Kidney (tissue), 14 donors: Measurements from ENCODE around the gene POLD3. TPM values are rescaled to one million over a fixed set of nuclear protein-coding genes. Genes with fewer than 3 reads are reported as not detected.

Source experiments
- DNase-seq, 5 donors: peaks; one replicate each; pipeline ENCODE4 v3.0.0-alpha.2; 2013 to 2020
- FAIRE-seq: peaks from 2 replicates; lab custom pipeline; 2012; peaks lifted over from hg19 to GRCh38; lab: Jason Lieb, UNC
- H3K27ac ChIP-seq, 2 donors: one replicate each; pipeline ENCODE4 v1.7.0; 2013; ENCODE audit warnings: low read depth in 2 of 2, low read length in 2 of 2, inconsistent platforms in 1 of 2
- H3K27me3 ChIP-seq: one replicate; pipeline ENCODE4 v1.7.1; 2013; ENCODE audit warnings: low read length, inconsistent platforms; ENCODE audit not compliant: control insufficient read depth, insufficient read depth
- H3K36me3 ChIP-seq, 3 donors: one replicate each; pipeline versions ENCODE4 v1.7.0 to v1.7.1; 2013; ENCODE audit warnings: low read length in 3 of 3, control low read depth in 1 of 3, inconsistent platforms in 1 of 3; ENCODE audit not compliant: insufficient read depth in 3 of 3, control insufficient read depth in 2 of 3
- H3K4me1 ChIP-seq, 3 donors: one replicate each; pipeline versions ENCODE4 v1.7.0 to v1.7.1; 2013; ENCODE audit warnings: low read length in 3 of 3, inconsistent platforms in 1 of 3, low read depth in 1 of 3; ENCODE audit not compliant: control insufficient read depth in 2 of 3, insufficient read depth in 2 of 3
- H3K4me3 ChIP-seq, 3 donors: one replicate each; pipeline versions ENCODE4 v1.7.0 to v1.8.1; 2013; ENCODE audit warnings: low read length in 3 of 3, control low read depth in 1 of 3, inconsistent platforms in 1 of 3
- H3K9ac ChIP-seq, 3 donors: one replicate each; pipeline versions ENCODE4 v1.7.0 to v1.7.1; 2013; ENCODE audit warnings: low read length in 3 of 3, control low read depth in 1 of 3, inconsistent platforms in 1 of 3
- H3K9me3 ChIP-seq, 3 donors: one replicate each; pipeline versions ENCODE4 v1.7.0 to v1.7.1; 2013; ENCODE audit warnings: low read length in 3 of 3, control low read depth in 1 of 3, inconsistent platforms in 1 of 3; ENCODE audit not compliant: control insufficient read depth in 2 of 3, insufficient read depth in 1 of 3
- CTCF ChIP-seq: IDR thresholded peaks from 3 replicates; pipeline ENCODE4 v1.5.1; 2012; ENCODE audit warnings: mild to moderate bottlenecking, moderate library complexity, borderline replicate concordance; ENCODE audit not compliant: insufficient read depth; ENCODE audit errors: extremely low read depth
- intact Hi-C: fragments of 100-400 bp; cut with DNase I; formaldehyde crosslinking; loops from one replicate; pipeline ENCODE4 v1.11.1; 2022
- polyA plus RNA-seq: library from polyadenylated mRNA; stranded (reverse); fragments of 350-450 nt; fragmentation: Illumina TruSeq; extraction: RNeasy Lipid Tissue Mini Kit (QIAGEN cat#74804); gene quantifications from one replicate; pipeline ENCODE4 v1.2.3, GENCODE V29; 2014; ENCODE audit warnings: low read depth, low replicate concordance; ENCODE audit not compliant: insufficient read depth
- total RNA-seq: library from RNA; stranded (reverse); fragmentation: NEBNext Ultra II Directional; extraction: Animal tissue kit (Norgen Biotek cat#: 25700); gene quantifications from one replicate; pipeline ENCODE4 v1.2.1, GENCODE V29; 2021
- donor health status: control.
- donor health status: control.
- donor health status: control.
- donor health status: control.
- donor health status: control.
- donor health status: DM: yes; HTN: yes; CAD: no.
- donor health status: Normal renal cell carcinoma (clear cell type).

Gene POLD3
- total and polyA plus RNA-seq, 2 donors from 2014 or later: 12.8 to 22.3 TPM

GRCh38 chr11:74633406-74634393 lies 41.3 kb downstream of the POLD3 start:
- FAIRE-seq (no peak), DNase-seq (no peak)
- Histone ChIP-seq H3K9ac (no peak overlapping the region), H3K36me3 (peaks cover 2 to 15% (median 6%) of the 10 kb centered on the region in 3 donors), H3K4me3 (no peak overlapping the region), H3K9me3 (no peaks in the 10 kb centered on the region), H3K4me1 (no peaks in the 10 kb centered on the region), H3K27me3 (no peaks in the 10 kb centered on the region), H3K27ac (no peak overlapping the region)
- intact Hi-C loops: no loop called here
- no peak for TF ChIP-seq CTCF

GRCh38 chr11:74634537-74634936 lies 42.2 kb downstream of the POLD3 start:
- no peak overlapping the region for H3K9ac ChIP-seq
- peaks cover 2 to 15% (median 6%) of the 10 kb centered on the region in 3 donors for H3K36me3 ChIP-seq
- no peak overlapping the region for H3K4me3 ChIP-seq
- DNase-seq (no peak), FAIRE-seq (no peak)
- H3K27me3 ChIP-seq: no peaks in the 10 kb centered on the region
- H3K4me1 ChIP-seq: no peaks in the 10 kb centered on the region
- no peaks in the 10 kb centered on the region for H3K9me3 ChIP-seq
- no peak overlapping the region for H3K27ac ChIP-seq
- TF ChIP-seq CTCF: peak; percentile 20
- intact Hi-C loops: no loop called here

DNA sequence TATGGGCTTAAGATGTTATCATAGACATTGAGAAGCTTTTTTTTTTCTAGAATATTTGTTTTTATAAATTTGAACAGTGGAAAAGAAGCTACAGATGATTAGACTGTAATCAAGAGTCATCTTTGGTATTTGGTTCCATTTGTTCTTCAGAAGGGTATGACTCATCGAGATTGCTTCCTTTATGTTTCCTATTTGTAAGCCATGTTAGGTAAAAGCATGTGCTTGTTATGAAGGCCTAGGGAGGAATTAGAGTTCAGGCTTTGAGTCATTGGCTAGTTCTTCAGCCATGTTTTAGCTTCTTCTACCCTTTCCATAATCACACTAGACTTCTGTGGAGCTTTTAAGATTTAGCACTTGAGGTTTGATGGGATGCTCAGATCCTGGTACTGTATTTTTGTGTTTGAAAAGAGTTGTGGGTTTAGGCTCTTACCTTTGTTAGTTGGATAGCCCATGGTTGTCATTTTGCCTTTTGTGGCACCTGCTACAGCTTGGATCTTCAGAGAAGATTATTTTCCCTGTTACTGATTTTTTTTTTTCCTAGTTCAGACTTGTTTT lies 44.3 kb downstream of the POLD3 start:
- Histone ChIP-seq H3K9ac (no peak overlapping the region), H3K4me3 (no peak overlapping the region), H3K27me3 (no peaks in the 10 kb centered on the region), H3K4me1 (no peaks in the 10 kb centered on the region), H3K9me3 (no peaks in the 10 kb centered on the region), H3K36me3 (peaks cover 2 to 29% (median 16%) of the 10 kb centered on the region in 3 donors), H3K27ac (no peak overlapping the region)
- intact Hi-C loops: no loop called here
- no peak for TF ChIP-seq CTCF
- DNase-seq (no peak), FAIRE-seq (no peak)
